ENCODE results near the gene FUOM.
A peak's percentile ranks its signal among the peaks of the same experiment; 100 is the strongest.
"Not testable (repeated sequence)": the region's sequence is repeated elsewhere in the genome, so short reads cannot be mapped to it uniquely, and the experiment has no call there.

The FUOM gene

GRCh38 chr10:133328358-133329343, 29.2 kb downstream of the FUOM start:
- DNase-seq, result no peak

DNA sequence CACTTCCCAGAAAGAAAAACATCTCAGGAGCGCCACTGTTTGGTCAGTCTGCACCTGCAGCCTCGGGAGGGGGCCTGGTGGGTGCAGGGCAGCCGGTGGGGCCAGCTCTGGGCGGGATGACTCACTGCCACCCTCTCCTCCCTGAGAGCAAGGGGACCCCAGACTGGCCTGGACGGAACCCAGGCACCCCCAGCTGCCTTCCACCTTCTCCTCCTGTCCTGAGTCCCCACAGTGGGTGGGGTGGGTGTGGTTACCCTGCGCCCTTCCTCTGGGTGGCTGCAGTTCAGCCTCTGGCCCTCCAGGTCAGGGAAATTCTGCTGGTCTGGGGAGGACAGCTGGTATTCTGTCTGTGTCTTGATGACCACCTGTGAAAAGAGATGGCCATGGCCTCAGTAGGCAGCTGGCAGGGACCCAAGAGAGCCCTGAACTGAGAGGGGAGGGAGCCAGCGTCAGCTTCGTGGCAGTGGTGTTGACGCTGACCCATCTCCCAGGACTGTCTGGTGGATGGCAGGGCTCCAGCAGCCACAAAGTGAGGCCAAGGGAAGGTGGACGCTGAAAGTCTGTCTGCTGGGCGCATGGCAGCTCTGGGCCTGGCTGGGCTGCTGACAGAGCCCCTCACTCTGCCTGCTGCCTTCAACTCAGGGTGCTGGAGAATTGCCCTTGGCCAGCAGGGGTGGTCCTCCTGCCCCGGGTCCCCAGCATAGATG, 30.0 kb downstream of the FUOM start:
- DNase-seq, result no peak

DNA sequence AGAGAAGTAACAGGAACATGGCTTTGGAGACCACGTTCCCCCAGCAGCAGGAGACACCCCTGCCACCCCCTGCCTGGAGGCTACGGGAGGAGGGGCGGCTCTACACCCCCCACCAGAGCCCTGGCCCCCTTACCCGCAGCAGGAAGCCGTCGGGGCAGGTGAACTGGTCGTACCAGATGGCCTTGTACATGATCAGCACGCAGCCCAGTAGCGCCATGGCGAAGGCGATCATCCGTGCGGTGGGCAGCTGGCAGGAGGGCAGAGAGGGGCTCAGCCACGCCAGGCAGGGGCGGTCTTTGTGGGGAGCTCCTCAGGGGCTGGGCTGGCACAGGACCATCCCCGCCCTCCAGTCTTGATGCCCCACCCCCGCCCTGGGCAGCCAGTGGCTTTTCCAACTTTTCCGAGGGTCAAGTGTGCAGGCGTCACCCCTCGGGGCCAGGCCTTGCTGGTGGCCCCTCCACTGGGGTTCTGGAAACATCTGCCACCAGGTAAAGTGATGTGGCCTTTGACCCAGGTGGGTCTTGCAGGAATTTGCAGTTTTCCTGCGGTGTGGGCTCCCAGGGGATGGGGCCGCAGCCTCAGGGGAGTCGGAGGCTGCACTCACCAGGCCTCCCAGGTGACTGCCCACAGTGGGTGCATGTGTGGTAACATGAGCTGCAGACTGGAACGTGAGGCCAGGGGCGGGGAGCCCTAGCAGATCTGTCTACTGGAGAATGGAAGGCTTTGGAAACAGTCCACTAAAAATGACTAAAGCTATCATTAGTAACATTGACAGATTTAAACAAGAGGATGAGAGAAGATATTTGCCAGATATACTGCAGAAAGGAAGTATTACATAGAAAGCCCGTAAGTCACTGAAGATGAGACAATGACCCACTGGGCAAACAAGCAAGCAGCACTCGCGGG, 30.8 kb downstream of the FUOM start:
- no peak for DNase-seq

GRCh38 chr10:133326223-133326551, 31.6 kb downstream of the FUOM start:
- DNase-seq, result no peak

- no peak for DNase-seq
Observed at GRCh38 chr10:133325440-133326222, 32.2 kb downstream of the FUOM start.

GRCh38 chr10:133324857-133325260, 33.0 kb downstream of the FUOM start:
- DNase-seq, result no peak

- peak; percentile 37 for DNase-seq
Observed at GRCh38 chr10:133324198-133324792, 33.5 kb downstream of the FUOM start.

DNA sequence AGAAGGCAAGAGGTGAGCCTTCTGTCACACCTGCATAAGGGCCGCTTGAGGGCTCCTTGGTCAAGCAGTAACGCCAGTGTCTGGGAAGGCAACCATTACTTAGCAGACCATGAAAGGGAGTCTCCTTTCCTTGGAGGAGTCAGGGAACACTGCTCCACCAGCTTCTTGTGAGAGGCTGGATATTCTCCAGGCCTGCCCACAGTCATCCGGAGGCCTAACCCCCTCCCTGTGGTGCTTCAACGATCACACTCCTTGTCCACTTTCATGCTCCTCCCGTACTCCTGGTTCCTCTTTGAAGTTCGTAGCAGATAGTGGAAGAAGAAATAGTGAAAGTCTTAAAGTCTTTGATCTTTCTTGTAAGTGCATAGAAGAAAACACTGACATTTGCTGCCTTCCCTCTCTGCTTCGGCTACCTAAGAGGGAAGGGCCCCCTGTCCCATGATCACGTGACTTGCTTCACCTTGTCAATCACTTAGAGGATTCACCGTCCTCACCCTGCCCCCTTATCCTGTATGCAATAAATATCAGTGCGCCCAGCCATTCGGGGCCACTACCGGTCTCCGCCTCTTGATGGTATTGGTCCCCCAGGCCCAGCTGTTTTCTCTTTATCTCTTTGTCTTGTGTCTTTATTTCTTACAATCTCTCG, 35.6 kb downstream of the FUOM start:
- not testable (repeated sequence) for DNase-seq

DNA sequence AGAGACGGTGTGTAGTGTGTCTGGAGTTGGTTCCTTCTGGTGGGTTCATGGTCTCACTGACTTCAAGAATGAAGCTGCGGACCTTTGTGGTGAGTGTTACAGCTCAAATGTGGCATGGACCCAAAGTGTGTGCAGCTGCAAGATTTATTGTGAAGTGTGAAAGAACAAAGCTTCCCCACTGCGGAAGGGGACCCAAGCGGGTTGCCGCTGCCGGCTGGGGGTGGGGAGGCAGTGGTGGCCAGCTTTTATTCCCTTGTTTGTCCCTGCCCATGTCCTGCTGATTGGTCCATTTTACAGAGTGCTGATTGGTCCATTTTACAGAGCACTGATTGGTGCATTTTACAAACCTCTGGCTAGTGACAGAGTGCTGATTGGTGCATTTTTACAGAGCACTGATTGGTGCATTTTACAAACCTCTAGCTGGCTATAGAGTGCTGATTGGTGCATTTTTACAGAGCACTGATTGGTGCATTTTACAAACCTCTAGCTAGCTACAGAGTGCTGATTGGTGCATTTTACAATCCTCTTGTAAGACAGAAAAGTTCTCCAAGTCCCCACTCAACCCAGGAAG, 36.9 kb downstream of the FUOM start:
- DNase-seq, result not testable (repeated sequence)

DNA sequence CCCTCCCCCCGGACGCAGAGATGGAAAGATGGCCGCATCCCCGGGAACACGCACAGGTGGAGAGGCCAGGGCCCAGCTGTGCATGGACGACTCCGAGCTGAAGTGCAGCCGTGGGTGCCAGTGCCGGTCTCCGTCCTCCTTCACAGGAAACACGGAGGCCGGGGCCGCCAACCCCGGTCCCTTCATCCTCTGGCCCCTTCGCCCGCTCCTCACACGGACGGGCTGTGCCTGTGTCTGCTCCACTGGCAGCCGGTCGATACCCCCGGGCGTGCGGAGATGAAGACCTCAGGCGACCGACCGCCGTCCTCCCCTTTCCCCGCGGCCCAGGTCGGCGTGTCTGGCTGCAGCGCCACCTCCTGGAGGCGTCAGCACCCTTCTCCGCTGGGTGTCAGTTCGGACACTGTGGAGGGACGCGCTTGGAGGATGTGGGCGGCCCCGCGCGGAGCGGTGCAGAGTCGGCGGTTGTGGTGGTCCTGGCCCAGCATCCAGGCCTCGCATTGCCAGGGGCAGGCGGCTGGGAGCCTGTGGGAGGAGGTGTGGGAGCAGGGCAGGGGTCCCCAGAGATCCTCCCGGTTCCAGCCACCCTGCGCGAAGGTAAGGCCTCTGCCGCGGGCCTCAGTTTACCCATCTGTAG, 39.2 kb downstream of the FUOM start:
- peak; percentile 63 for DNase-seq

GRCh38 chr10:133316732-133317131, 41.1 kb downstream of the FUOM start:
- DNase-seq, result no peak

- DNase-seq, result no peak
Observed at GRCh38 chr10:133316266-133316665, 41.6 kb downstream of the FUOM start.

GRCh38 chr10:133315847-133316246, 42.0 kb downstream of the FUOM start:
- no peak for DNase-seq

GRCh38 chr10:133314911-133315310, 42.9 kb downstream of the FUOM start:
- DNase-seq, result no peak

GRCh38 chr10:133313192-133313591, 44.6 kb downstream of the FUOM start:
- DNase-seq, result no peak

DNA sequence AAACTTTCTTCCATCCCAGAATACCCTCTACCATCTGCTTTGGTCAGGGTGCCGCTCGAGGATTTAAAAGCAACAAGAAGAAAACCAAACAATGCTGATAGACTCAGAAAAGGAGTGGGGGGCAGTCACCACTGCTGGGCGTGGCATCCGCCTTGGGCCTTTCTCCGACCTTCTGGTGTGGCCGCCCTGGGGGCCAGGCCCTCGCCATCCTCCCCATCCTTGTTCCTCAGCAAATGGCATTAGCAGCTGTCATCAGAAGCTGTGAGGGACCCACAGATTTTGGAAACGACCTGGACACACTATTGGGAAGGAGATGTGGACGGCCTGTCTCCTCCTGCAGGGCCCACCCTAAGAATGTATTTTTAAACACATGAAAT, 45.1 kb downstream of the FUOM start:
- DNase-seq, result no peak

- no peak for DNase-seq
Observed at GRCh38 chr10:133312016-133312768, 45.6 kb downstream of the FUOM start.

DNA sequence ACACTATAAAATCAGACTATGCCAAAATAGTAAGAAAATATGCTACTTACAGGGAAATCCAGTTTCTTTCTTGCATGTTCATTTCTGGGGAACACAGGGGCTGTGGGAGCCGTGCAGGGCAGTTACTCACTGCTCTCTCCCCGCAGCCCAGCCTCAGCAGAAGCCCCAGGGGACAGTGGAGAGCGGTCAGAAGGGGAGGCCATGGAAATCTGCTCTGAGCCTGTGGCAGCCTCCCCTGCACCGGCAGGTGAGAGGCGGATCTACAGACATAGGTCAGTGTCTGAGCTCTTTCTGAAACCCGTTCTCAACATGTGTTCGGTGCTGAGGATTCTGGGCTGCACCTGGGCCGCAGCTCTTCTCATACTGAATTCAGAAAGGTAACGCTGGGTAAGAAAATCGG, 46.2 kb downstream of the FUOM start:
- no peak for DNase-seq

DNA sequence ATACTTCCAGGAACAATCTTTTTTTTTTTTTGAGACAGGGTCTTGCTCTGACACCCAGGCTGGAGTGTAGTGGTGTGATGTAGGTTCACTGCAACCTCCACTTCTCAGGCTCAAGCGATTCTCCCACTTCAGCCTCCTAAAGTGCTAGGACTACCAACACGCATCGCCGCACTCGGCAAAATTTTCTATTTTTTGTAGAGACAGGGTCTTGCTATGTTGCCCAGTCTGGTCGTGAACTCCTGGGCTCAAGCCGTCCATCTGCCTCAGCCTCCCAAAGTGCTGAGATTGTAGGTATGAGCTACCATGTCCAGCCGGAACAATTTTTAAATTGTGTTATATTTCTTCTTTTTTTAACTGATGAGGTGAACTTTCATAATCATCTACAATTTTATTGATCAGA, 47.0 kb downstream of the FUOM start:
- DNase-seq, result no peak

- no peak for DNase-seq
Observed at GRCh38 chr10:133310399-133310755, 47.4 kb downstream of the FUOM start.

Measured in effector CD4-positive, alpha-beta T cell (primary cell).